LoVo (cell line): ENCODE data around the gene SLC6A3.
A peak's percentile ranks its signal among the peaks of the same experiment; 100 is the strongest.
"Not testable (repeated sequence)": the region's sequence is repeated elsewhere in the genome, so short reads cannot be mapped to it uniquely, and the experiment has no call there.

ENCODE experiments used
- DNase-seq: peaks from one replicate; pipeline ENCODE4 v3.0.0-alpha.2; 2016; ENCODE audit warnings: low spot score

The SLC6A3 gene

DNA sequence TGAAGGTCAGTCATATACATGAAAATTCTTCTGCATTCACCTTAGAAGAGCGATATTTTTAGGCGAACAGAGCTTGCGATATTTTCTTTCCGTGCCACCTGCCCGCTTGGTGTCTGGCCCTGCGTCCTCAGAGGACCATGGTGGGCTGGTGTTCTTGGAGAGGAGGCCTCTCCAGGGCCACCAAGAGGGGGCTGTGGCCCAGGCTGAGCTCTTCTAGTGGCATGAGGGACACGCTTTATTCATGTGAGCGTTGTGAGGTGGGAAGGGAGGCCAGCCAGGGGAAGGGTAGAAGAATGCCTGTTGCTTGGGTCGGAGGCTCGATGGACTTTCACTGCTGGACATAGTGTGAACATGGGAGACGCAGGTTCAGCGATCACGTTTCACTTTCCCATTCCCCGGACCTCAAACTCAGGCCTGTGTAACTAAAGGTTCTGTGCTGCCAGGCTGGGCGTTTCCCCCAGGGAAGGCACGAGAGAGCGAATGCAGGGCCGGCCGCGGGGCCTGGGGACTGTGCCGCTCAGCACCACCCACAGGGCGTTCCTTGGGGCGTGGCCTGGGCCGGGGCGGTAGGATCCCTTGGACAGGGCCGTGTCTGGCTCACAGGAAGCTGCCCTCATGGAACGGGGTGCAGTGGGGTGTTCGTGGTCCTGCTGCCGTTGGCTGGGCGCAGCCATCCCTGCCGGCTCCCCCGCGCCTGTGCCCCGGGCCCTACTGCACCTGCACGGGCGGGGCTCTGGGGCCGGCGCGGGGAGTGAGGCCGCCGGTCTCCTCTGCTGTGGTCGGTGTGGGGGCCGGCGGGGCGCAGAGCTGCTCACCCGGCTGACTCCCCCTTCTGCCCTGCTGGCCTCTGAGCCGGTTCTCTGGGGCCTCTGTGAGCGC is 59.6 kb downstream of the SLC6A3 start:
- peak; percentile 85 for DNase-seq

DNA sequence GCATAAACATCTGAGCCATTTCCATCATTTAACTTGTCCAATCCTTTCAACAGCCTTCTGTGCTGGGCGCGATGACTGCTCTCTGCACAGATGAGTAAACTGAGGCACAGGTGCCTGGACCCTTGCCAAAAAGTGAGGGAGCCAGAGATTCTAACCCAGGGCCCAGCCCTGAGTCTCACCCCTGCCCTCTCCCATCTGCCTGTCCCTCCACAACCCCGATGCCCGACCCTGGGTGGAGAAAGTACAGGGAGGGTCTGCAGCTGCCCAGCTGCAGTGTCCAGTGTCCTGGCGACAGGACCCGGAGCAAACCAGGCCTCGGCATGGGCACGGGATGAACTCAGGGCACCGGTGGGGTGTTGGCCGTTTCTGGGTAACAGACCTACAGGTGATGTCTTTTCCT is 60.7 kb downstream of the SLC6A3 start:
- no peak for DNase-seq

DNA sequence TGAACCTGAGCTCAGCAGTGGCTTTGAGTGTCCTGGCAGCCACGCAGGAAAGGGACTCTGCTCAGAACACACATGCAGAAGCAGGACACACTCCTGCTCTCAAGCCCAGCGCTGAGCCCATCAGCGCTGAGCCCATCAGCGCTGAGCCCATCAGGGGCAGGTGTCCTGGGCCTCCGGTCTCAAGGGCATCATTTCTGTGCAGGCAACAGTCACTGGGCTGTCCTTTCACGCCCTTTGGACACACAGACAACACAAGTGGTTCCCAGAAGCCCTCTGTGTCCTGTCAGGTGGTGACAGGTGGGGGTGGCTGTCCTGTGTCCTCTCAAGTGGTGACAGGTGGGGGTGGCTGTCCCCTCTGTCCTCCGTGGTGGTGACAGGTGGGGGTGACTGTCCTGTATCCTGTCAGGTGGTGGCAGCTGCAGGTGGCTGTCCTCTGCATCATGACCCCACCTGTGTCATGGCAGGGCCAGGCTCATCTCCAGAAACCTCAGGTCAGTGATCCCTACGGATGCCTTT is 61.3 kb downstream of the SLC6A3 start:
- no peak for DNase-seq

DNA sequence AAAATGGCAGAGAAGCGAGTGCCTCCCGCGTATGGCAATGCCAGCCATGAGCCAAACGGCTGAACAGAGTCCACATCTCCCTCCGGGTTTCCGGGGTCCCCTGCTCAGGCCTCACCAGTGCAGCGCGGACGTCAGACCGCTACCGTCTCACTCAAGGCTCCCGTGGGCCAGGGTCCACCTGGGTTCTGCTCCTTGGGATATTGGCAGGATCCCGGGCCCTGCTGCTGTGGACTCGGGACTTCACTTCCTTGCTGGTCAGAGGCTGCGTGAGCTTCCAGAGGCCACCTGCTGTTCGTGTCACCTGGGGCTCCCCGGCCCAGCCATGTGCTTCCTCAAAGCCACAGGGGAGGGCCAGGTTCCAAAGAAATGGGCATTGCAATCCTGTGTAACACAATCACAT is 61.9 kb downstream of the SLC6A3 start:
- no peak for DNase-seq

DNA sequence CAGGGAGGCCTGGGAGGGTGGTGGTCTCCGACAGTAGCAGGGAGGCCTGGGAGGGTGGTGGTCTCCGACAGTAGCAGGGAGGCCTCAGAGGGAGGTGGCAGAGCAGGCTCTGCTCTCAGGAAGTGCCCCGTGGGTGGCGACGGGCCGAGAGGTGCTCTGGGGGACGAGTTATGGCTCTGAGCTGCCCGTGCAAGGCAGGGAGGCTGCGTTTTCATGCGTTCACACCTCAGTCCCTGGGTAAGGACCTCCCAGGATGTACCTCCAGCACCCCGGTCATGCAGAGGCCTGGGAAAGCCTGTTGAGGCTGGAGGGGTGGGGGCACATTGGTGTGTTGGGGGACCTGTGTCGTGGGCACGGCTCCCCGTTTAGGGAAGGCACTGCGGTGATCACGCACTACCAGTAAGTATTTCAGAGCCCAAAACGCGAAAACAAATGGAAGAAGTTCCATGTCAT is 63.0 kb downstream of the SLC6A3 start:
- no peak for DNase-seq

DNA sequence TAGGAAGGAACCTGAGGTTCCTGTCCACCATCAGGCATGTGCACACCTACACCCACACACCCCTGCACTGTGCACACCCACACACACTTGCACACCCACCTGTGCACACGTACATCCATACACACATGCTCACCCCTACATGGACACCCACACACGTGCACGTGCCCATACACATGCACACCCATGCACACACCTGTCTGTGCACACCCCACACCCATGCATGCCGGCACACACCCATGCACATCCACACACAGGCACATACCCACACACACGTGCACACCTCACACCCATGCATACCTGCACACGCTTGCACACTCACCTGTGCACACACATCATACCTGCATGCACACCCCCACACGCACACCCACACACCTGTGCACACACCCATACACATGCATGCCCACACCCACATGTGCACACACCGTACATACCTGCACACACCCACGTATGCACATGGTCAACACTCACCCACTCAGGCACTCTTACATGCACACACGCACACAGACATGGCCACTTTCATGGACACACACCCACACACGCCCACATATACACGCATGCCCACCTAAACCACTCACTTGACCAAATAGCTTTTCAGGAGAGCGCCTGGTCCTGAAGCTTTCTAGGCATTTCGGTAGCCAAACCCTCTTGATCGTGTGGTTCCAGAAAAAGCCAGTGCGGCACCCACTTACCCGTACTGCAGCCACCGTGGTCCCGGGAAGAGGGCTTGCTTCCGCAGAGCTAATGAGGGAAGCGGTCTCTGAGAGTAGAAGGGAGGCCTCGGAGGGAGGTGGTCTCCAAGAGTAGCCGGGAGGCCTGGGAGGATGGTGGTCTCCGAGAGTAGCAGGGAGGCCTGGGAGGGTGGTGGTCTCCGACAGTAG is 63.6 kb downstream of the SLC6A3 start:
- no peak for DNase-seq

DNA sequence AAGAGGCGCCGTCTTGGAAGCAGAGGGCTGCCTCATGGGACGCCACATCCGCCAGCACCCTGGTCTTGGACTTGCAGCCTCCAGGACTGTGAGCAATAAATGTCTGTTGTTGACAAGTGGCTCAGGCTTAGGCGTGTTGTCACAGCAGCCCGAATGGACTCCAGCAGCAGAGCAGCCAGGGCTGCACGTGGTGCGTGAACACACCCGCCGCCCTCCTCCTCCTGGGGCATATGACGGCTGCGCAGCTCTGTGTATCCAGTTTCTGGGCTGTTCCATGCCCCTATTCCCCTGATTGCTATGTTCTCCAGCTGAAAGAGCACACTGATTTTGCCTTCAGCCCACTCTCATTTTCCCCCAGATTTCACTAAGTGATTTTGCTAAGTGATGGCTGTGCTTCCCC is 64.3 kb downstream of the SLC6A3 start:
- DNase-seq: no peak

DNA sequence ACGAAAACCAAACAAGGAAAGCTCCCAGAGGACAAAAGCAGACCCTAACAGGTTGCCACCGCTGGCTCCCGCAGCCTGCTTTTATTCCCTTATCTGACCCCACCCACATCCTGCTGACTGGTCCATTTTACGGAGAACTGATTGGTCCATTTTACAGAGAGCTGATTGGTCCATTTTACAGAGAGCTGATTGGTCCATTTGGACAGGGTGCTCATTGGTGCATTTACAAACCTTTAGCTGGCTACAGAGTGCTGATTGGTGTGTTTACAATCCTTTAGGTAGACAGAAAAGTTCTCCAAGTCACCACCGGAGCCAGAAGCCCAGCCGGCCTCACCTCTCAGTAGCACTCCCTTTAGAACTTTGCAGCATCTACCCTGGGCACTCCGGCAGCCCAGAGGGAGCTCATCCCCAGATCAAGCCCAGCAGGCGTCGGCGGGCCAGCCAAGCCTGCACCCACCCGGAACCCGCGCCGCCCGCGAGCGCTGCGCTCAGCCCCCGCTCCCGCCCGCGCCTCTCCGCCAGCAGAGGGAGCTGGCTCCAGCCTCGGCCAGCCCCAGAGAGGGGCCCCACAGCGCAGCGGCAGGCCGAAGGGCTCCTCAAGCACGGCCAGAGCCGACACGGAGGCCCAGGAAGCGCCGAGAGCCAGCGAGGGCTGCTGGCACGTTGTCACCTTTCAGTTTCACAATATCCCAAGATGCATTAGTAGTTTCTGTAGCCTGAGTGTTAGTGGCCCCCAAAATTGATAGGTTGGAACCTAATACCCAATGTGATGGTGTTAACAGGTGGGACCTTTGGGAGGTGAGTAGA is 65.0 kb downstream of the SLC6A3 start:
- DNase-seq: peak; percentile 18

DNA sequence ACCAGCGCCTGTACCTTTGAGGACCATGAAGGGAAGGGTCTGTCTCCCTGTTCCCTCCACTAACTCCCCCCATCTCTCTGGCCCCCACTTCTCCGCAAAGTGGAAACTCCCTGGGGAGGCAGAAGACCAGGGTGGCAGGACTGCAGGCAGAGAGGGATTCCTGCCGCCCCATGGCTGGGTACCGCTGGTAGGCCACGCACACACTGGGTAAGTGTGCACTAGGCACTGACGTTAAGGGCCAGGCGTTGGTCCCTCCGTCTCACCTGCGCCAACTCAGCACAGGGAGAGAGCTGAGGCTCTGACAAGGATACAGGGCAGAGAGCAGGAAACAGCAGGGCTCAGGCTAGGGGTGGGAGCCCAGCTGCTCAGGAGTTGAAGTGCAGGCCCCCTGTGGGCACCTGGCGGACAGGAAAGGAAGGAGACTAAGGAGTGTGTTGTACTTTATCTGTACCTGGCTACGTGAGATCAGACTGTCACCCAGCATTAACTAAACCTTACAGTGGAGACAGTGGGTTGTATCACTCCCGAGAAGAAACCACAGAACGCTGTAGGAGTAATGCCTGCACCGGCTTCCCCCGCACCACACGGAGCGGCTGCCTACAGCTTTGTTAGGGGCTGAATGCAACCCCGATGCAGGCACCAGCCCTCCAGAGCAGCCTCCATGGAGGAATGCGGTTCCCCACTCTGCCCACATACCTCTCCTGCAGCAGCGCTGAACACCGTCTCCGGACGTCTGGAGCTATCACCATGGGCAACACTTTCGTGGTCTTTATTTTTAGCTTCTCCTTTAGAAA is 66.2 kb downstream of the SLC6A3 start:
- no peak for DNase-seq

DNA sequence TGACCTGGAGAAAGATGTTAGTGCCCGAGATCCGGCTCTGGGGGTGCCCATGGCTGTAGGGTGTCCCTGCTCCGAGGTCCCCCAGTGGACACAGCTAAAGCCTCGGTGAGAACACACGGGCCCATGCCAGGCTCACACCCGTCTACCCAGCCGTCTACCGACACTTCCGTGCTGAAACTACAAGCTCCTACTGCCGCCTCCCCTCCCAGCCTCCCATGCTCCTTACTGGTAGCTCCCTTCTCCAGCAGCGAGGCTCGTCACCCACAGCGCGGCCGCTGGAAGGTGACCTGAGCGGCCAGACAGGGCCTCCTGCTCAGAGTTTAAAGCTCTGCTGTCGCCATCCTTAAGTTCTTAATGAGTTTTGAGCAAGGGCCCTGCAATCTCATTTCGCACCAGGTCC is 67.1 kb downstream of the SLC6A3 start:
- DNase-seq: no peak

DNA sequence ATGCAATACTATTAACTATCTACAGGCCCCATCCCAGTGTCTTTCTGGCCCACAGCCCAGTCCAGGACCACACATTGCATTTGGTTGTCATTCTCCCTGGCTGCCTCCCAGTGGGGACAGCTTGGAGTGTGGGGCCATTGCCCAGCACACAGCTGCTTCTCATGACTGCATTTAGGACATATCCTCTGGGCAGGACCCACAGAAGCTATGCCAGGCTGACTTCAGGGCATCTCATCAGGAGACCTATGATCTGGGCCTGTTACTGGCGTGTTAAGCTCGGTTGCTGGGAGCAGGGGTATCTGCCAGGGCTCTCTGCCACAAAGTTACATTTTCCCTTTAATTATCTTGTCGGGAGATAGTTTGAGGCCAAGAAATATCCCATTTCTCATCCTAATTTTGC is 68.3 kb downstream of the SLC6A3 start:
- DNase-seq: no peak

DNA sequence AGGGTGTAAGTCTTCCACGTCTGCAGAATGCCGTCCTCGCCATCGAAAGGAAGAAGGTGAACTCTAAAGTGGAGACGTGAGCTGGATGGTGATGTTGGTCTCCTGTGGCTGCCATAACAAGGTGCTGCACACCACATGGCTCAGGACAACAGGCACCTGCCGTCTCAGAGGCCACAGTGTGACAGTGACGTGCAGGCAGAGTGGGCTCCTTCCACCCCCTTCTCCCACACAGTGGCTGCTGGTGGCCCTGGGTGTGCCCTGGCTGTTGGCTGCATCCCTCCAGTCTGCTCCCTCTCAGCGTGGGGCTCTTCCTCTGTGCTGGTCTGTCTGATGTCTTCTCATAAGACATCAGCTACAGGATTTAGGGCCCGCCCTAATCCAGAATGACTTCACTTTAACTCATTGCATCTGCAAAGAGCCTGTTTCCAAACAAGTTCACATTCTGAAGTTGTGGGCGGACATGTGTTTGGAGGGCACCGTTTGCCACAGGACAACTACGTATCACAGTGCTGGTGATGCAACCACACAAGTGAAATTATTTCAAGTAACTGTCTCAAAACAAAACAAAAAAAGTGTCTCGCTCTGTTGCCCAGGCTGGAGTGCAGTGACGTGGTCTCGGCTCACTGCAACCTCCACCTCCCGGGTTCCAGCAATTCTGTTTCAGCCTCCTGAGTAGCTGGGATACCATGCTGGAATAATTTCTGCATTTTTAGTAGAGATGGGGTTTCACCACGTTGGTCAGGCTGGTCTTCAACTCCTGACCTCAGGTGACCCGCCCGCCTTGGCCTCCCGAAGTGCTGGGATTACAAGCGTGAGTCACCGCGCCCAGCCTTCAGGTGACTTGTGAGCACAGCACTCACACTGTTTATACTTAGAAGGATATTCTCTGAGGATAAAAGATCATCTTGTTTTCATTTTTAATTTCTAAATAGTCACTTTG is 69.1 kb downstream of the SLC6A3 start:
- DNase-seq: peak; percentile 27

DNA sequence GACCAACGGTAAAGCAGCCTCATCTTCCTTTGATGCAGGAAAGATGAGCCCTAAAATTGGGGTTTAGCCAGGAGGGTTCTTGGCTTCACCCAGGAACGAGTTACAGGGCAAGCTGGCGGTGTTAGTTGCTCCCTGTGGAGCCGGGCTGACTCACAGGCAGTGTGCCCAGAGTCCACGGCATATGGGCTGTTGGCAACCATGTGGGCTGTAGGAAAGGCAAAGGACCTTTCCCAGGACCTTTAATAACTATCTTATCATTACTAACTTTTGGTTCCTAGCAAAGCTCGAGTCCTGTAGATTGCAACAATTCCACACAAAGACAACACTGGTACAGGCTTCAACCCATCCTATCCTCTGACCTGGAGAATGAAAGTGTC is 70.6 kb downstream of the SLC6A3 start:
- DNase-seq: peak; percentile 37

DNA sequence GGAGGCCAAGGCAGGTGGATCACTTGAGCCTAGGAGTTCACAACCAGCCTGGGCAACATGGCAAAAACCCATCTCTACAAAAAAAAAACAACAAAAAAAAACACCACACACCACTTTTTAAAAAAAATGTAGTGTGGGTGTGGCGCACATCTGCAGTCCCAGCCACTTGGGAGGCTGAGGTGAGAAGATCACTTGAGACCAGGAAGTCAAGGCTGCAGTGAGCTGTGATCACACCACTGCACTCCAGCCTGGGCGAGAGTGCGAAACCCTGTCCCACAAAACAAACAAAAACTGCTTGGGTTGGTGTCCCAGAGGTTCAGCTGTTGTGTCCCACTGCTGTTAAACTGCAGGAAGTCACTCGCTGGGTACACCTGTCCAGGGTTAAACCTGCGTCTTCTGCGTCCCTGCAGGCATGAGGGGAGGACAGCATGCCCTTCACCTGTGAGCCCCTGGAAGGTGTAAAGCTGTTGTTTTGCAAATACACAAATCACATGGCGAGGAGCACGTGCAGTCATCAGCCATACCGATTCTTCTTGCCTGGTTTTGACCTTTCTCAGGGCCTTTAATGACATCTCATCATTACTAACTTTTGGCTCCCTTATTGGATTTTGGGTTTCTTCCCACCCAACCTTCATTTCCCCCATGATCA is 71.1 kb downstream of the SLC6A3 start:
- DNase-seq: no peak

DNA sequence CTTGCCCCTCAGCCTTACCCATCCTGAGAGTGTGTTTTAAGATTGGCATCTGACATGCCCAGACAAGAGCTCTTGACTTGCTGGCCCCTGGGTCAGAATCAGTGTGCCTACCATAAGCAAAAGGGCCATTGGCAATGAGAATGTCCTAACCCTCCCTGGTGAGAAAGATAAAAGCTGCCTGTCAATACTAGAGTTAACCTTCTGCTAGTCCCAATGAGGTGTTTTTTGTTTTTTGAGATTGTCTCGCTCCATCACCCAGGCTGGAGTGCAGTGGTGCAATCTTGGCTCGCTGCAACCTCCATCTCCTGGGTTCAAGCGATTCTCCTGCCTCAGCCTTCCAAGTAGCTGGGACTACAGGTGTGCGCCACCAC is 73.3 kb downstream of the SLC6A3 start:
- DNase-seq: not testable (repeated sequence)

DNA sequence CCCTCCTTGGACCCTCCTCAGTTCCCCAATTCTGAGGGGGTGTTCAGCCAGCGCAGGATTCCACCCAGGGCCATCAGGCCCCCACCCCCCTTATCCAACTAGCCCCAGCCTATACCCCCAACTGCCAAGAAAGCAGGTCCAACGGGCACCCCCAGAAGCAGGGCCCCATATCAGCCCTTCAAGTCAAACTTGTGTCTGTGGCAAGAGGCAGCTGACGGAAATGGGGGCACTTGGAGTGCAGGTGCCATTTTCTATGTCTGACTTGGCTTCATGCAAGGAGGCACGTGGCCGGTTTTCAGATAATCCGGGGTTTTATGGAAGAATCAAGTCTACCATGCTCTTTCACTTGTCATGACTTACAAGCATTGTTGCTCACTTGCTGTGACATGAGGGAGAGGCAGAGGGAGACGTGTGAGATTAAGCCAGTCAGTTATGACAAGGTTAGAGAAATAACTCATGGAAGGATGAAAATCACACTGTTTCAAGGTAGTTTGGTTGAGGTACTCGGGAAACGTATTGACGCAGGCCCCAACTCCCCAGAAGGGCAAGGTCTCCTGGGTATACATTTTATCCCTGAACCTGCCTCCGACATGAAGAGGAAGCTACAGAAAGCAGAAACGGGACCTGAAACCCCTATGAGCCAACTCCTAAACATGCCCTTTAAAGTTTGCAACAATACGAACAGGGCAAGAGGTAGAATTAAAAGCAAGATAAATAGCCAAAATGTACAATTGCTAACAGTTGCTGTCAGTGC is 73.8 kb downstream of the SLC6A3 start:
- no peak for DNase-seq

DNA sequence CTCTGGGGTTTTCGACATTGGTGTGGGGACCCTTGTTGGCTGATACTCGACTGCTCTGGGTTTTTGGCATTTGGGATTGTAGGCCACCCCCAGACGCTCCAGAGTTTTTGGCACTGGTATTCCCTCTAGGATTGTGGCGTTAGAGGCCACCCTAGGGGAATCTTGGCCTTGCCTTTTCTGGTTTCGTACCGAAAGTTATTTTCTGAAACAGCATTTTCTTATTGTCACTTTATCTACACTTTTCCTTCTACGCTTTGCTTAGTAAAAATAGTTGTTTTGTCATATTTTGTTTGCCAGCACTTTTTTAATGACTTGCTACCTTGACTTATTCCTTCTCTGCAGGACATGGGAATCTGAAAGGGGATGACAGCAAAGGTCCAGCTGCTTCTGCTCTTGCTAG is 75.2 kb downstream of the SLC6A3 start:
- DNase-seq: no peak

DNA sequence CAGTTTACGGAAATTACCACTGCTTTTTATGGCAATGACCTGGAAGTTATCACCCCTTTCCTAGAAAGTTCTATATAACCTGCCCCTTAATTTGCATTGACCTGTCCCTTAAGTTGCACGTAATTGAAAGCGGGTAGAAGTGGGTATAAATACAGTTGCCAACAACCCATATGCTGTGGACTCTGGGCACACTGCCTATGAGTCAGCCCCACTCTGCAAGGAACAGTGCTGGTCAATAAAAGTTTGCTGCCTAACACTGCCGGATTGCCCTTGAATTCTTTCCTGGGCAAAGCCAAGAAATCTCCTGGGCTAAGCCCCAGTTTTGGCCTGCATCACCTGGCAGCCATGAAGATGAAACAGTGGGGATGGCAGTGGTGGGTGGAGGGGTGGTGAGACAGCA is 76.5 kb downstream of the SLC6A3 start:
- no peak for DNase-seq

DNA sequence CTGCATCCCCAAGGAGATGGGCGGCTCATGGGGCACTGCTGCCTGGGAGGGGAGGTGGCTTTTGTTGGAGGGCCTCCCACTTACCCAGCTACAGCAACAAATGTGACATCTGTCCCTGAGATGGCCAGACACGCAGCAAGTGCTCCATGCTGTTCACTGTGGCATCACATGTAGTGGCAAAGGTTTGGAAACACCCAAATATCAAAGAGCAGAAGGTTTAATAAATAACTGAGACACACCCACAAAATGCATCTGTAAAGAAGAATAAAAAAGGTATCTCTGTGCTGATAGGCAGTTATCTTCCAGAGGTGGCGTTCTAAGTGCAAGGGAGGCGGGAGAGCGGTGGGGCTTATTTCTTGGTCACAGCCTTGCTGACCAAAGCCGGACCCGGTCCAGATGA is 77.0 kb downstream of the SLC6A3 start:
- no peak for DNase-seq
